Thymus (tissue), 11 donors: ENCODE results near the gene FGF8. TPM values are rescaled to one million over a fixed set of nuclear protein-coding genes. Genes with fewer than 3 reads are reported as not detected.

ENCODE experiments used
- DNase-seq, 9 donors: peaks; one replicate each; pipeline ENCODE4 v3.0.0-alpha.2; 2013; ENCODE audit warnings: low spot score in 9 of 9, low read depth in 6 of 9, missing footprints in 1 of 9
- H3K27ac ChIP-seq, 2 donors: one replicate each; pipeline ENCODE4 v1.5.1; 2013; ENCODE audit warnings: control low read depth in 1 of 2, low read depth in 1 of 2, low read length in 1 of 2, mild to moderate bottlenecking in 1 of 2, moderate library complexity in 1 of 2
- H3K27me3 ChIP-seq, 2 donors: one replicate each; pipeline ENCODE4 v1.5.1; 2013; ENCODE audit warnings: low read length in 1 of 2; ENCODE audit not compliant: control insufficient read depth in 2 of 2, insufficient read depth in 1 of 2
- H3K36me3 ChIP-seq, 2 donors: one replicate each; pipeline ENCODE4 v1.5.1; 2013; ENCODE audit warnings: low read length in 1 of 2, mild to moderate bottlenecking in 1 of 2, moderate library complexity in 1 of 2; ENCODE audit not compliant: control insufficient read depth in 2 of 2, insufficient read depth in 2 of 2
- H3K4me1 ChIP-seq, 2 donors: one replicate each; pipeline ENCODE4 v1.5.1; 2013; ENCODE audit warnings: low read length in 2 of 2; ENCODE audit not compliant: control insufficient read depth in 2 of 2, insufficient read depth in 2 of 2
- H3K4me3 ChIP-seq, 2 donors: one replicate each; pipeline ENCODE4 v1.5.1; 2013; ENCODE audit warnings: low read length in 2 of 2, control low read depth in 1 of 2, mild to moderate bottlenecking in 1 of 2
- H3K9me3 ChIP-seq, 2 donors: one replicate each; pipeline ENCODE4 v1.5.1; 2013; ENCODE audit warnings: low read length in 1 of 2, mild to moderate bottlenecking in 1 of 2; ENCODE audit not compliant: control insufficient read depth in 2 of 2, insufficient read depth in 1 of 2
- WGBS: extraction: QIAGEN DNeasy Blood & Tissue Kit; methylation state at CpG from one replicate; pipeline ENCODE4 v1.1.7; 2013; 5-methylcytosine and 5-hydroxymethylcytosine counted together
- polyA plus RNA-seq: library from polyadenylated mRNA; stranded (reverse); fragments of 200-250 nt; gene quantifications from one replicate; pipeline ENCODE4 v1.2.3, GENCODE V29; 2013
- total RNA-seq: library from RNA; stranded (reverse); fragments of 120-200 nt; gene quantifications from one replicate; pipeline ENCODE4 v1.2.4, GENCODE V29; 2013
- donor health status: healthy.

The FGF8 gene
- total and polyA plus RNA-seq, 2 donors, result 0.14 TPM; not detected in 1

DNA sequence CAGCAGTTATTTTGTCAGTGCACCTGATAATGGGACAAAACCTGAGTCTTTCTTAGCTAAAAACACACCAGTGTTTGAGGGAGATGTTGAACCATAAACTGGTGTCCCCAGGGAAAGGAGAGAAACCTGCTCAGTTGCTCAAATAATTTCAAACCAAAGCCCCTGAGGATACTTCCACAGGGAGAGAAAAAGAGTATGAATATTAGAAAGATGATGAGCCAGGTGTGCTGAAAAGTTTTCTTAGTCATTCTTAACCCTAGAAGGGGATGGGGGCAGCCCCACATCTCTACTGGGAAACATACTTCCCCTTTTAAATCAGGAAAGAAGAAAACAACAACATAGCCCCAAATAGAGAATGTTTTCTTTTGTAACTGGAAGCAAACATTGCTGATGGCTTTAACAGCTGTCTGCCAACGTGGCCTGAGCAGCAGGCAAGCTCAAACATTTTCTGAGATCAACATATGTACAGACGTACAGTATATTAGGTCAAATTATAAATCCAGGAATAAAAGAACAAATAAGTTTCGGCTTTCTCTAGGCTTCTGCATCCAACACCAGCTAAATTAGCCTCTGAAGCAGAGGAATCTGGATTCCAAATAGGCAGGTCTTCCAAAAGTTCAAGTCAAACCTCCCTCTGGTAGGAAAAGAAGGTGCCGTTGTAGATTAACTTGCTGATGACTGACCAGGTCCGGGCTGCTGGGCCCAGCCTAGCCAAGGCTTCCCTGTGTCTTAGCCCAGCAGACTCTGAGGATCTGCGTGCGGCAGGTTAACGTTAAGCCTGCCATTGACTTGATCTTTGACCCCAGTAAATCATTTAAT is 50.4 kb downstream of the FGF8 start:
- Histone ChIP-seq H3K4me3 (no peak overlapping the region), H3K36me3 (no peaks in the 10 kb centered on the region), H3K27me3 (peaks cover 0 to 4% of the 10 kb centered on the region in 2 donors), H3K27ac (no peak overlapping the region), H3K9me3 (no peaks in the 10 kb centered on the region), H3K4me1 (no peaks in the 10 kb centered on the region)
- 90% methylated on average over 8 of the region's 8 CpGs for WGBS
- DNase-seq, result no peak

DNA sequence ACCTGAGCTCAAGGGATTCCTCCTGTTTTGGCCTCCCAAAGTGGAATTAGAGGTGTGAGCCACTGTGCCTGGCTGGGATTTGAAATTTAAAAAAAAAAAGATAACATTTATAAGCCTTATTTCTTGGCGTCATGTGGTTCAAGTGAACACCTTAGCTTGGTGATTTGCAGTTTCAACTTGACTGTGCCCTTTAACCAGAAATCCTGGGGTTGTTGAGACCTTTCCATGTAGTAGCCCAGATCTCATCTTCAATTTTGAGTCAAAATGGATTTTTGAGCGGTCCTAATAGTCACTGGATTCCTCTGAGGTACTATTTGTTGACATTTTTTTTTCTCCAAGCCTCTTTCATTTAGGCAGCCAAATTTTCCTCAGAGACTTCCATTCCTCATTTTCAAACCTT is 51.5 kb downstream of the FGF8 start:
- WGBS, result 94% methylated on average over 2 of the region's 2 CpGs
- no peaks in the 10 kb centered on the region for H3K9me3 ChIP-seq
- no peak overlapping the region for H3K4me3 ChIP-seq
- H3K4me1 ChIP-seq, result no peaks in the 10 kb centered on the region
- H3K27me3 ChIP-seq, result peaks cover 2 to 4% of the 10 kb centered on the region in 2 donors
- H3K36me3 ChIP-seq, result no peaks in the 10 kb centered on the region
- no peak for DNase-seq
- H3K27ac ChIP-seq, result no peak overlapping the region

DNA sequence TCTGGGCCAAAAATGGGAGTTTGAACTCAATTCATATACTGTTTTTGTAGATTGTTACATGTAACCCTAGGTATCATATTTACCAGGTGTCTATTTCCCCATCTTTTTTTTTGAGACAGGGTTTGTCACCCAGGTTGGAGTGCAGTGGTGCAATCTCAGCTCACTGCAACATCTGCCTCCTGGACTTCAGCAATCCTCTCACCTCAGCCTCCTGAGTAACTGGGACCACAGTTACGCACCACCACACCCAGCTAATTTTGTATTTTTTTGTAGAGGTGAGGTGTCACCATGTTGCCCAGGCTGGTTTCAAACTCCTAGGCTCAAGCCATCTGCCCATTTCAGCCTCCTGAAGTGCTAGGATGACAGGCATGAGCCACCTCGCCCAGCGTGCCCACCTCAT is 52.7 kb downstream of the FGF8 start:
- Histone ChIP-seq H3K9me3 (no peaks in the 10 kb centered on the region), H3K27me3 (peaks cover 2 to 4% of the 10 kb centered on the region in 2 donors), H3K4me3 (no peak overlapping the region), H3K27ac (no peak overlapping the region), H3K36me3 (no peaks in the 10 kb centered on the region), H3K4me1 (no peaks in the 10 kb centered on the region)
- DNase-seq, result no peak
- WGBS, result 100% methylated on average over 3 of the region's 3 CpGs

DNA sequence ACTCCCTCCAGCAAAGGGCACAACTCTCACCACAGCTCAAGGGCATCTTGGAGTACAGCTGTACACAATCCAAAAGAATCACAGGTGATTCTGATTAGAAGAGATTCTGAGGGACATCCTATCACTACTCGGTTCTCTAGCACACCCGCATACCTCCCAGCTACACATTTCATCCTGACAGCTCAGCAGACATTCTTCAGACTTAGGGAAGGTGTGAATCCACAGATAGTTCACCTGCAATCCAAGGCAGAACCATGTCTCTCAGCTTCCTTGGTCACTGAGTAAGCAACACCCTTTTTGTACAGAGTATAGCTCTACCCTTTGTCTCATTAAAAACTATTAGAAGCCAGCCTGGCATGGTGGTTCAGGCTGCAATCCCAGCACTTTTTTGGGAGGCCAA is 54.1 kb downstream of the FGF8 start:
- Histone ChIP-seq H3K4me1 (no peaks in the 10 kb centered on the region), H3K36me3 (no peaks in the 10 kb centered on the region), H3K4me3 (no peak overlapping the region), H3K9me3 (no peaks in the 10 kb centered on the region), H3K27ac (no peak overlapping the region), H3K27me3 (peaks cover 2 to 7% of the 10 kb centered on the region in 2 donors)
- 94% methylated on average over 2 of the region's 2 CpGs for WGBS
- no peak for DNase-seq

DNA sequence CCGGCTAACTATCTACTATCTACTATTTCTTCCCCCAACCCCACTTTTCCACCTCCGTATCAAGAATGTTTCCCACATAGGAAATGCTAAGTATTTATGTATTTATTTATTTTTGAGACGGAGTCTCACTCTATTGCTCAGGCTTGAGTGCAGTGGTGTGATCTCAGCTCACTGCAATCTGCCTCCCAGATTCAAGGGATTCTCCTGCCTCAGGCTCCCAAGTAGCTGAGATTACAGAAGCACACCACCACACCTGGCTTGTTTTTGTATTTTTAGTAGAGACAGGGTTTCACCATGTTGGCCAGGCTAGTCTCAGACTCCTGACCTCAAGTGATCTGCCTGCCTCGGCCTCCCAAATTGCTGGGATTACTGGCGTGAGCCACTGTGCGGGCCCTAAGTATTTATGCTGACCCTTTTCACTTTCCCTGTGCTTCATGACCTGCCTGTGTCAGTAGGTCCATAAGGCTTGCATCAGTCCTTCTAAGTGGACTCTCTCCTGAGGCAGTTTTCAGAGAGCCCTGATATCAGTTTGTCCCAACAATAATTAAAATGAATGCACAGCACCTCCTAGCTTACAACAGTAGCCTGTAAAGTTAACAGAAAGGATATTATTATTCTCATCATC is 55.2 kb downstream of the FGF8 start:
- Histone ChIP-seq H3K9me3 (no peaks in the 10 kb centered on the region), H3K27ac (no peak overlapping the region), H3K36me3 (no peaks in the 10 kb centered on the region), H3K4me1 (no peaks in the 10 kb centered on the region), H3K4me3 (no peak overlapping the region), H3K27me3 (peaks cover 2 to 7% of the 10 kb centered on the region in 2 donors)
- DNase-seq, result no peak
- WGBS, result over 99% methylated on average over 6 of the region's 6 CpGs

Other genes starting within 250 kb of the FGF8 start
- 5.4 TPM for gene POLL, start 187.9 kb downstream of the FGF8 start, total RNA-seq
- 26.9 TPM for gene POLL, start 187.9 kb downstream of the FGF8 start, polyA plus RNA-seq
- 14.2 TPM for gene DPCD, start 187.8 kb downstream of the FGF8 start, total RNA-seq
- 10.4 TPM for gene DPCD, start 187.8 kb downstream of the FGF8 start, polyA plus RNA-seq
- gene FBXW4, start 80.9 kb downstream of the FGF8 start, total RNA-seq, result 32.0 TPM
- gene FBXW4, start 80.9 kb downstream of the FGF8 start, polyA plus RNA-seq, result 32.9 TPM
- gene NPM3, start 7.3 kb upstream of the FGF8 start, total RNA-seq, result 50.6 TPM
- gene NPM3, start 7.3 kb upstream of the FGF8 start, polyA plus RNA-seq, result 30.6 TPM
- gene OGA, start 42.3 kb upstream of the FGF8 start, total RNA-seq, result 104 TPM
- gene OGA, start 42.3 kb upstream of the FGF8 start, polyA plus RNA-seq, result 154 TPM
- gene KCNIP2, start 67.7 kb upstream of the FGF8 start, total RNA-seq, result 0.85 TPM
- 1.3 TPM for gene KCNIP2, start 67.7 kb upstream of the FGF8 start, polyA plus RNA-seq